AG09309 (cell line): ENCODE data around the gene RAB7A.

Experiments used
- DNase-seq: peaks from one replicate; pipeline ENCODE4 v3.0.0-alpha.2; 2010; ENCODE audit warnings: low read depth
- H3K4me3 ChIP-seq: 2 replicates; pipeline ENCODE4 v1.5.1; 2011; ENCODE audit warnings: mild to moderate bottlenecking, low read depth, low read length, moderate library complexity; ENCODE audit not compliant: control insufficient read depth
- TF ChIP-seq, protein P1 (sequence below): IDR thresholded peaks from 2 replicates; pipeline ENCODE4 v1.5.1; 2011; ENCODE audit warnings: mild to moderate bottlenecking, low read depth, low read length, inconsistent platforms; ENCODE audit not compliant: insufficient read depth, control insufficient read depth; ENCODE audit errors: missing control alignments

The RAB7A gene

GRCh38 chr3:128726023-128727016 lies at the start of gene RAB7A:
TSS of gene RAB7A (plus strand) at chr3:128726183. CDS start at chr3:128795368, 69,185 bp downstream.
- peak; percentile 93 for DNase-seq
- TF ChIP-seq, protein P1, sequence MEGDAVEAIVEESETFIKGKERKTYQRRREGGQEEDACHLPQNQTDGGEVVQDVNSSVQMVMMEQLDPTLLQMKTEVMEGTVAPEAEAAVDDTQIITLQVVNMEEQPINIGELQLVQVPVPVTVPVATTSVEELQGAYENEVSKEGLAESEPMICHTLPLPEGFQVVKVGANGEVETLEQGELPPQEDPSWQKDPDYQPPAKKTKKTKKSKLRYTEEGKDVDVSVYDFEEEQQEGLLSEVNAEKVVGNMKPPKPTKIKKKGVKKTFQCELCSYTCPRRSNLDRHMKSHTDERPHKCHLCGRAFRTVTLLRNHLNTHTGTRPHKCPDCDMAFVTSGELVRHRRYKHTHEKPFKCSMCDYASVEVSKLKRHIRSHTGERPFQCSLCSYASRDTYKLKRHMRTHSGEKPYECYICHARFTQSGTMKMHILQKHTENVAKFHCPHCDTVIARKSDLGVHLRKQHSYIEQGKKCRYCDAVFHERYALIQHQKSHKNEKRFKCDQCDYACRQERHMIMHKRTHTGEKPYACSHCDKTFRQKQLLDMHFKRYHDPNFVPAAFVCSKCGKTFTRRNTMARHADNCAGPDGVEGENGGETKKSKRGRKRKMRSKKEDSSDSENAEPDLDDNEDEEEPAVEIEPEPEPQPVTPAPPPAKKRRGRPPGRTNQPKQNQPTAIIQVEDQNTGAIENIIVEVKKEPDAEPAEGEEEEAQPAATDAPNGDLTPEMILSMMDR = no peak
- H3K4me3 ChIP-seq = peak within 1 kb of the TSS; percentile 86

GRCh38 chr3:128679338-128679737 lies 46.6 kb upstream of the RAB7A start:
- TF ChIP-seq, protein P1 = no peak
- DNase-seq = no peak
- H3K4me3 ChIP-seq = no peak overlapping the region

- TF ChIP-seq, protein P1 = peak; percentile 99
- DNase-seq = peak; percentile 89
- peak overlapping the region; percentile 76 for H3K4me3 ChIP-seq
Measured at GRCh38 chr3:128680603-128681368, 45.2 kb upstream of the RAB7A start.

DNA sequence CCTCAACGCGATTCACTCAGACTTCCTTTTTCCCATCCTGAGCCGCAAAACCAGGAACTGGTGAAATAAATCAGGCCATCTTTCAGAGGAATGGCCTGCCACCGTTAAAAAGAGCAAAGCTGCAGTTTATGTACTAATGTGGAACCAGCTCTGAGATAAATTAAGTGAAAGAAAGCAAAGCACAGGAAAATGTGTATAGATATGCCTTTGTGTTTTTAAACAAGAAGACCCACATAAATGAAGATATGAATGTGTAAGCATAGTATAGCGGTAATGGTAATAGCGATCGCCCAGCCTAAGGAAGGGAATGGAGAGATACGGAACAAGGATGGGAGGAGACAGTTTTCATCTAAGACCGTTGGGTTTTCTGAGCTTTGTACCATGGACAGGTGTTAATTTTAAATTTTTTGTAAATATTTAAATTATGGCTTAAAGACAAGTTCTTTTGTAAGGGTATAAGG lies 44.6 kb upstream of the RAB7A start:
- peak overlapping the region; percentile 76 for H3K4me3 ChIP-seq
- no peak for DNase-seq

DNA sequence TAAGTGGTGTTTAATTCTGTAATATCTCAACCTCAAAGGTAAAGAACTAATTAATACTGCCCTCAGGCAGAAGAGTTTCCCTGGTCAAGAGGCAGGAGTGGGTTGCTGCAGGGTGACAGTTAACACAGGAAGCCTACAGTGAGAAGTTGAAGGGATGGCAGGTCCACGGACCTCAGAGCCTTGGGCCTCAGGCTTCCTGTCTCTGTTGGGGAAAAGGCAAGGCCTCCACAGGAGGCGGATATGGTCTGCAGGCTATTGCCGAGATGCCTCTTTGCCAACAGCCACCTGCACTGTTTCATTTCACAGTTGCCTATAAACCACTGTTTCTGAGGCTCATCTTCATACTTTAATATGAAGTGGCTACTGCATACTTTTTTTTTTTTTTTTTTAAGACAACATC lies 42.0 kb upstream of the RAB7A start:
- DNase-seq = no peak
- no peak overlapping the region for H3K4me3 ChIP-seq
- TF ChIP-seq, protein P1 = no peak

More for the DNA sequence above, 44.6 kb upstream of the RAB7A start:
- TF ChIP-seq, protein P1 = no peak

DNA sequence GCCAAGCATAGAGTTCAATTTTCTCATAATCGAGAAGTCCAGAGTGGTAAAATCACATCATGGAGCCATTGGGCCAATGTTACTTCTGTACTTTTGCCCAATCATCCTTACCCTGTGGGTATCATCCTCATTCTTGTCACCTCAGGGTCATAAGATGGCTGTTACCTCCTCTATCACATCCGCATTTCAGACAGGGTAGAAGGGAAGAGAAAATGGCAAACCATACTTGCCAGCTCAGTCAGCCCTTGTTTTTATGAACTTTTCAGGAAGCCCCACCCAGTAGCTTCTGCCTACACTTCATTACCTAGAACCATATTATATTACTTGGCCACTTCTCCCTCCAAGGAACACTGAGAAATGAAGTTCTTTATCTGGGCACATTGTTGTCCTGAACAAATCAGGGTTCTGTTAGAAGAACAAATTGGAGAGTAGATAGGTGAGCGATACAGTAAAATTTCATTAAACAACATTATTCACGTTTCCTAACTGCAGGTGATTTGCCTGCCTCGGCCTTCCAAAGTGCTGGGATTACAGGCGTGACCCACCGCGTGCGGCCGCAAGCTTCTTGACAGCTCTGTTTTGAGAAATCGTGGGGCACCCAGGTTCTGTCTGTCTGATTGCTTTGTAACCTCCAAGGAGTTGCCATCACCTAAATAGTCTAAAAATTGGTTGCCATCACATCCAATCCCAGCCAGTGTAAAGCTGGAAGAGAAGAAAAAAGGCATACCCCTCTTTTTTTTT lies 40.8 kb upstream of the RAB7A start:
- TF ChIP-seq, protein P1 = no peak
- no peak for DNase-seq
- H3K4me3 ChIP-seq = no peak overlapping the region
